Fibroblast of lung (primary cell): ENCODE data around the gene MBD4. TPM values are rescaled to one million over a fixed set of nuclear protein-coding genes. Genes with fewer than 3 reads are reported as not detected.

ENCODE experiments used
- DNase-seq, 2 donors: peaks; one replicate each; pipeline versions ENCODE4 v3.0.0 to v3.0.0-alpha.2; 2010; ENCODE audit warnings: low read depth in 2 of 2
- H2AFZ ChIP-seq: 2 replicates; pipeline ENCODE4 v1.5.1; 2012; ENCODE audit warnings: low read length, control low read depth, inconsistent platforms
- H3K27ac ChIP-seq: 2 replicates; pipeline ENCODE4 v1.5.1; 2011; ENCODE audit warnings: low read length, control low read depth; ENCODE audit not compliant: insufficient read depth
- H3K27me3 ChIP-seq: 2 replicates; pipeline ENCODE4 v1.5.1; 2011; ENCODE audit warnings: mild to moderate bottlenecking, low read length; ENCODE audit not compliant: control insufficient read depth, insufficient read depth
- H3K36me3 ChIP-seq: 2 replicates; pipeline ENCODE4 v1.5.1; 2011; ENCODE audit warnings: low read length; ENCODE audit not compliant: control insufficient read depth, insufficient read depth
- H3K4me1 ChIP-seq: 2 replicates; pipeline ENCODE4 v1.5.1; 2011; ENCODE audit warnings: low read length; ENCODE audit not compliant: control insufficient read depth, insufficient read depth; ENCODE audit errors: extremely low read depth
- H3K4me2 ChIP-seq: 2 replicates; pipeline ENCODE4 v1.5.1; 2011; ENCODE audit warnings: low read length, control low read depth; ENCODE audit not compliant: insufficient read depth; ENCODE audit errors: extremely low read depth
- H3K4me3 ChIP-seq, 4 experiments: fragments of 200-600 bp in 1 of 4; sonication (generic) in 1 of 4; replicated peaks in 1 of 4; 2 replicates each; pipeline ENCODE4 v1.5.1; 2011 to 2016; ENCODE audit warnings: low read length in 4 of 4, low read depth in 3 of 4, mild to moderate bottlenecking in 3 of 4, control low read depth in 2 of 4, inconsistent platforms in 1 of 4, mixed read lengths in 1 of 4; ENCODE audit not compliant: insufficient read depth in 1 of 4; ENCODE audit errors: control extremely low read depth in 1 of 4
- H3K79me2 ChIP-seq: 2 replicates; pipeline ENCODE4 v1.5.1; 2012; ENCODE audit warnings: mild to moderate bottlenecking, low read length, inconsistent platforms; ENCODE audit not compliant: control insufficient read depth, insufficient read depth
- H3K9ac ChIP-seq: 2 replicates; pipeline ENCODE4 v1.5.1; 2011; ENCODE audit warnings: mild to moderate bottlenecking, low read length, control low read depth; ENCODE audit not compliant: insufficient read depth
- H3K9me3 ChIP-seq: 2 replicates; pipeline ENCODE4 v1.5.1; 2012; ENCODE audit warnings: low read depth, low read length; ENCODE audit not compliant: control insufficient read depth, insufficient read depth
- H4K20me1 ChIP-seq: 2 replicates; pipeline ENCODE4 v1.5.1; 2011; ENCODE audit warnings: low read length; ENCODE audit not compliant: control insufficient read depth, insufficient read depth; ENCODE audit errors: extremely low read depth
- CTCF ChIP-seq, 2 donors: IDR thresholded peaks in 1 of 2; conservative IDR thresholded peaks in 1 of 2; 1 replicate in 1 of 2; 2 replicates in 1 of 2; pipeline ENCODE4 v1.5.1; 2011 to 2012; ENCODE audit warnings: low read length in 2 of 2, control low read depth in 1 of 2, inconsistent platforms in 1 of 2, low read depth in 1 of 2, mild to moderate bottlenecking in 1 of 2
- EZH2 ChIP-seq: IDR thresholded peaks from 2 replicates; pipeline ENCODE4 v1.5.1; 2012; ENCODE audit warnings: low read length, control low read depth, mild to moderate bottlenecking; ENCODE audit errors: missing control alignments
- polyA plus RNA-seq, 2 donors: library from polyadenylated mRNA; depleted of rRNA in 1 of 2; stranded (reverse) in 1 of 2; unstranded in 1 of 2; fragments of >200 nt; gene quantifications; 2 replicates each; pipeline ENCODE4 v1.2.1, GENCODE V29; 2011 to 2012; ENCODE audit warnings: missing spikeins in 1 of 2
- total RNA-seq: library from RNA; depleted of rRNA; stranded (reverse); fragments of >200 nt; gene quantifications from 2 replicates; pipeline ENCODE4 v1.2.1, GENCODE V29; 2014

MBD4 gene
- total and polyA plus RNA-seq, 2 donors (not counting 1 experiment from before 2014, with no cell fraction given), result 27.4 to 35.5 TPM

GRCh38 chr3:129469026-129469425 lies 29.3 kb upstream of the MBD4 start:
- no peak overlapping the region for H3K4me3 ChIP-seq
- TF ChIP-seq EZH2 (no peak), CTCF (conservative IDR thresholded peaks at IDR 0.05 in 1 of 2, IDR thresholded peaks at IDR 0.05 in 1 of 2; ENCODE audit: low read depth in 1 of 2, low read length in 2 of 2) (no peak)
- H3K4me2 ChIP-seq, result no peak overlapping the region
- no peaks in the 10 kb centered on the region for H3K9me3 ChIP-seq
- H3K36me3 ChIP-seq, result peaks cover 3% of the 10 kb centered on the region
- H3K4me1 ChIP-seq, result no peaks in the 10 kb centered on the region
- no peak overlapping the region for H3K27ac ChIP-seq
- H3K27me3 ChIP-seq, result no peaks in the 10 kb centered on the region
- H2AFZ ChIP-seq, result no peak overlapping the region
- no peaks in the 10 kb centered on the region for H4K20me1 ChIP-seq
- no peaks in the 10 kb centered on the region for H3K79me2 ChIP-seq
- DNase-seq, result no peak
- H3K9ac ChIP-seq, result no peak overlapping the region

GRCh38 chr3:129467932-129468331 lies 28.2 kb upstream of the MBD4 start:
- Histone ChIP-seq H2AFZ (no peak overlapping the region), H3K4me2 (no peak overlapping the region), H3K9me3 (no peaks in the 10 kb centered on the region), H3K27me3 (no peaks in the 10 kb centered on the region), H4K20me1 (no peaks in the 10 kb centered on the region), H3K36me3 (peaks cover 3% of the 10 kb centered on the region), H3K79me2 (no peaks in the 10 kb centered on the region), H3K4me3 (no peak overlapping the region), H3K9ac (no peak overlapping the region), H3K27ac (no peak overlapping the region), H3K4me1 (no peaks in the 10 kb centered on the region)
- no peak for DNase-seq
- no peak for TF ChIP-seq CTCF (conservative IDR thresholded peaks at IDR 0.05 in 1 of 2, IDR thresholded peaks at IDR 0.05 in 1 of 2; ENCODE audit: low read depth in 1 of 2, low read length in 2 of 2)
- TF ChIP-seq EZH2, result no peak

GRCh38 chr3:129463716-129464115 lies 24.0 kb upstream of the MBD4 start:
- Histone ChIP-seq H2AFZ (no peak overlapping the region), H4K20me1 (no peaks in the 10 kb centered on the region)

More at GRCh38 chr3:129463716-129464115, 24.0 kb upstream of the MBD4 start:
- DNase-seq, result no peak
- no peak overlapping the region for H3K9ac ChIP-seq
- H3K4me2 ChIP-seq, result no peak overlapping the region
- TF ChIP-seq CTCF (conservative IDR thresholded peaks at IDR 0.05 in 1 of 2, IDR thresholded peaks at IDR 0.05 in 1 of 2; ENCODE audit: low read depth in 1 of 2, low read length in 2 of 2) (no peak), EZH2 (no peak)
- no peaks in the 10 kb centered on the region for H3K27me3 ChIP-seq
- peaks cover 4% of the 10 kb centered on the region for H3K4me1 ChIP-seq
- H3K36me3 ChIP-seq, result peaks cover 1% of the 10 kb centered on the region
- H3K4me3 ChIP-seq, result no peak overlapping the region
- H3K27ac ChIP-seq, result no peak overlapping the region
- H3K9me3 ChIP-seq, result no peaks in the 10 kb centered on the region
- no peaks in the 10 kb centered on the region for H3K79me2 ChIP-seq
